ENCODE results near the gene PDZD7. TPM values are rescaled to one million over a fixed set of nuclear protein-coding genes. Genes with fewer than 3 reads are reported as not detected.

PDZD7 gene
- total and polyA plus RNA-seq, 9 of the 15 experiments (the other 6 are each of a cell fraction or from before 2014, with no cell fraction given) = 0.04 to 0.24 (median 0.08) TPM; not detected in 3

DNA sequence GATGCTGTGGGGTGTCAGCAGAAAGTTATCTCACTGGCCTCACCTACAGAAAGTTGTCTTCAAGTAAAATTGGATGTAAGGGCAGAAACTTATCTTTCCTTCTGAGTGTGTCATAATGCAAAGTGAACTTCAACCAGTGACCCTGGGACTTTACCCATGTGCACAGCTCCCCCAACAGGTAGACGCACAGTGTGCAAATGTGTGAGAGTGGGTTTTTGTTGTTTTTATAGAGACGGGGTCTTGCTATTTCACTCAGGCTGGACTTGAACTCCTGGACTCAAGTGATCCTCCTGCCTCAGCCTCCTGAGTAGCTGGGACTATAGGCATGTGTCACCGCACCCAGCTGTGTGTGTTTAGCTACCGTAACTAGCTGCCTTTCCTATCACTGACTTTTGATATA, 24.5 kb upstream of the PDZD7 start:
- WGBS (ENCODE audit: insufficient coverage, low coverage, missing lambda C conversion rate) = 65% methylated on average over 4 of the region's 4 CpGs
- H3K4me1 ChIP-seq (replicated peaks in 1 of 2; ENCODE audit: control insufficient read depth in 2 of 2, insufficient read depth in 2 of 2, low read length in 2 of 2) = peaks cover 8% of the 10 kb centered on the region in 2 experiments; a peak in 4 of 5 replicates
- no peak overlapping the region for H3K27ac ChIP-seq (ENCODE audit: extremely low read depth, low read depth, low read length)
- intact Hi-C loops (cut with micrococcal nuclease) (no loop called here), in situ Hi-C loops (cut with MboI) (no loop called here)
- no peaks in the 10 kb centered on the region for H3K27me3 ChIP-seq (ENCODE audit: control insufficient read depth in 2 of 2, insufficient read depth in 2 of 2, low read length in 2 of 2)
- POLR2A ChIA-PET = interaction anchor here (0.8 kb wide), 1 partner anchor 57 kb away, joined by 3 read pairs; no protein-coding TSS in a partner anchor
- DNase-seq (ENCODE audit: extremely low read depth in 1 of 4, low spot score in 3 of 4) (no peak), FAIRE-seq (no peak), ATAC-seq (peak; percentile 59)
- H2AFZ ChIP-seq (ENCODE audit: low read depth, low read length) = no peak overlapping the region
- no peak overlapping the region; a peak in 1 of 4 replicates for H3K9ac ChIP-seq (ENCODE audit: insufficient read depth in 1 of 2, low read depth in 2 of 2, low read length in 2 of 2)
- BruUV-seq (replicated peaks) = no TSS peak
- no peak overlapping the region for H3K4me2 ChIP-seq (ENCODE audit: insufficient read depth, low read length)
- CTCF ChIA-PET (ENCODE audit: low intra/inter-chr PET ratio) = no interaction called here
- peaks cover 44% of the 10 kb centered on the region for H3K79me2 ChIP-seq (ENCODE audit: control insufficient read depth, insufficient read depth, low read length)
- TF ChIP-seq NFATC3 (IDR thresholded peaks at IDR 0.05) (no peak), NONO (IDR thresholded peaks at IDR 0.05; ENCODE audit: low read depth in 2 of 2, low read length in 1 of 2) (no peak), RAD21 (CRISPR knock-in tag; conservative IDR thresholded peaks at IDR 0.05 in 1 of 2, IDR thresholded peaks at IDR 0.05 in 1 of 2) (peak in 1 of 2 experiments; percentile 31; a peak in 1 of 4 replicates), POLR2G (IDR thresholded peaks at IDR 0.05; ENCODE audit: low read depth, low read length) (no peak), CTCF (IDR thresholded peaks at IDR 0.05 in 2 of 3, conservative IDR thresholded peaks at IDR 0.05 in 1 of 3; ENCODE audit: insufficient read depth in 2 of 3, low read depth in 1 of 3, low read length in 3 of 3) (peak; percentile 42 to 50 (median 46); a peak in 5 of 6 replicates)
- TF ChIP-seq, protein P1, sequence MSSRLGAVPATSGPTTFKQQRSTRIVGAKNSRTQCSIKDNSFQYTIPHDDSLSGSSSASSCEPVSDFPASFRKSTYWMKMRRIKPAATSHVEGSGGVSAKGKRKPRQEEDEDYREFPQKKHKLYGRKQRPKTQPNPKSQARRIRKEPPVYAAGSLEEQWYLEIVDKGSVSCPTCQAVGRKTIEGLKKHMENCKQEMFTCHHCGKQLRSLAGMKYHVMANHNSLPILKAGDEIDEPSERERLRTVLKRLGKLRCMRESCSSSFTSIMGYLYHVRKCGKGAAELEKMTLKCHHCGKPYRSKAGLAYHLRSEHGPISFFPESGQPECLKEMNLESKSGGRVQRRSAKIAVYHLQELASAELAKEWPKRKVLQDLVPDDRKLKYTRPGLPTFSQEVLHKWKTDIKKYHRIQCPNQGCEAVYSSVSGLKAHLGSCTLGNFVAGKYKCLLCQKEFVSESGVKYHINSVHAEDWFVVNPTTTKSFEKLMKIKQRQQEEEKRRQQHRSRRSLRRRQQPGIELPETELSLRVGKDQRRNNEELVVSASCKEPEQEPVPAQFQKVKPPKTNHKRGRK (tag; IDR thresholded peaks at IDR 0.05) = no peak
- H3K9me1 ChIP-seq (ENCODE audit: control insufficient read depth, insufficient read depth, low read length) = no peaks in the 10 kb centered on the region
- H3K9me3 ChIP-seq (replicated peaks; ENCODE audit: control insufficient read depth, insufficient read depth, low read depth, low read length) = no peaks in the 10 kb centered on the region
- H4K20me1 ChIP-seq (replicated peaks; ENCODE audit: control insufficient read depth, insufficient read depth, low read length) = no peaks in the 10 kb centered on the region
- H3K36me3 ChIP-seq (ENCODE audit: control insufficient read depth, insufficient read depth, low read length) = peaks cover 24% of the 10 kb centered on the region; the same call in 2 of the 3 replicates
- no peak overlapping the region for H3K4me3 ChIP-seq
